Urothelium cell line (cell line): ENCODE results near the gene RASSF8.
A peak's percentile ranks its signal among the peaks of the same experiment; 100 is the strongest.

Experiments
- DNase-seq: peaks from one replicate; pipeline ENCODE4 v3.0.0; 2011; ENCODE audit warnings: low spot score, mixed read lengths
- FAIRE-seq: peaks from 2 replicates; lab custom pipeline; 2011; peaks lifted over from hg19 to GRCh38; lab: Jason Lieb, UNC

Gene RASSF8

DNA sequence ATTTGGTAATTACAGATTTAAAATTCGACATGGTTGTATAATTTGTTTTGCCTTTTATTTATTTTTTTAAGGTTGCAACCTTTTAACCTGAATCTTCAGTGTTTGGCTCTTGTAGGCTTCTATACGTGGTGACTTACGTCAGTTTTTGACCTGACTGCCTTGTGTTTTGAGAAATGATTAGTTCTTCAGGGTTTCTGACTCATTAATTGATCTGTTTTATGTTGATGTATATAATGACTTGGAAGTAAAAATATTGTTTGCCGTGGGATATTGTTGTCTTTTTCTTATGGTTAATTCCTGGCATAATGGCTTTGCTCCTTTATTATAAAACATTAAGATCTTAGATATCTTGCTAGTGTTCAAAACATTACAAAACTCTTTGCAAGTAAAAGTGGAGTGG lies 2.5 kb downstream of the RASSF8 start:
- FAIRE-seq (no peak), DNase-seq (no peak)

DNA sequence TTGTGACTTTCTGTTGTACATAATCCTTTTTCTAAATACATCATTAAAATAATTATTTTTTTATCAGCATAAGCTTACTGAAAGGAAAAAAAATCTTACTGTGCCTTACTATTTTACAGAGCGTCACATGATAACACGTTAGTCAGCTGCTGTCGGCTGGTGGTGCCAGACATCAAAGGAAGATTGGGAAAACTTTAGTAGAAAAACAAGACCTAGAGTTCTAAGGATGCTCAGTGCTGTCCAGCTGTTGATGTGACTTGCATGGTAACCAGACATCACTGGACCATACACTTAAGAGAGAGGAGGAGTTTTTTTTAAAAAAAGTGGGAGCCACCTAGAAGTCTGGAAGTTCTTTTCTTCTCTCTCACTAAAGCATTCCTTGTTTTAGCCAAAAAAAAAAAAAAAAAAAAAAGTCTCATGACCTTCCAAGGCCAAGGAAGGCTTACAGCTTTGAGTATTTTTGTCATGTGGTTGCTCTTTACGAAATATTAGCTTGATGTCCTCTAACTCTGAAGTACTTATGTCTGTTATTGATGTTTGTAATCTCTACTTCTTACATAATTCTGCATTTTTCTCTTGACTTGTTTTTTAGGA lies 4.5 kb downstream of the RASSF8 start:
- DNase-seq, result no peak
- FAIRE-seq, result no peak

DNA sequence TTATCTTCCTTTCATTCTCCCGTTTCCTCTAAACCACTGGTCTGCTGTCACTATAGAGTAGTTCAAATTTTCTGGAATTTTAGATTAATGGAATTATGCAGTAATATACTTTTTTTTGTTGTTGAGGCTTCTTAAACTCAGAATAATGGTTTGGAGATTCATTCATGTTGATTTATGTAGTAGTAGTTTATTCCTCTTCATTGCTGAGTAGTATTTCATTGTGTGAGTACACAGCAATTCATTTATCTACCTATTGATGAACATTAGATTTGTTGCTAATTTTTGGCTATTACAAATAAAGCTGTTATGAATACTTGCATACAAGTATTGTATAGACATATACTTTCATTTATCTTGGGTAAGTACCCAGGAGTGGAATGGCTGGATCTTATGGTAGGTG lies 7.2 kb downstream of the RASSF8 start:
- no peak for FAIRE-seq
- no peak for DNase-seq

DNA sequence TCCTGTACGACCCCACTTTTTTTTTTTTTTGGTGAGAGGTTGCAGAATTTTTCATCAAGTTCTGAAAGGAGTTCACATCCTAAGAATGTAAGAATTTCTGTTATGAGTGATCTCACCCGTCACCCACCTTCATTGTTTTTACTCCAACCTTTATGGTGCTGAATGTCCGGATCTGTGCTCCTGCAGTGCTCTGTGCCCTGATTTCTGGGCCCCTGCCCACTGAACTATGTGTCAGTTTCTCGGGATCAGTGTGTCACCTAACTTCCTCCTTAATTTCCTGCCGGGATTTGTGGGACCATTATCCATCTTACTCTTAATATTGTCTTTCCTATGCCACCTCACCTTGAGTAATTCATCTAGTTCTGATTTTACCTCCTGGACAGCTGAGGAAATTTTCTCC lies 11.6 kb downstream of the RASSF8 start:
- FAIRE-seq, result no peak
- no peak for DNase-seq

DNA sequence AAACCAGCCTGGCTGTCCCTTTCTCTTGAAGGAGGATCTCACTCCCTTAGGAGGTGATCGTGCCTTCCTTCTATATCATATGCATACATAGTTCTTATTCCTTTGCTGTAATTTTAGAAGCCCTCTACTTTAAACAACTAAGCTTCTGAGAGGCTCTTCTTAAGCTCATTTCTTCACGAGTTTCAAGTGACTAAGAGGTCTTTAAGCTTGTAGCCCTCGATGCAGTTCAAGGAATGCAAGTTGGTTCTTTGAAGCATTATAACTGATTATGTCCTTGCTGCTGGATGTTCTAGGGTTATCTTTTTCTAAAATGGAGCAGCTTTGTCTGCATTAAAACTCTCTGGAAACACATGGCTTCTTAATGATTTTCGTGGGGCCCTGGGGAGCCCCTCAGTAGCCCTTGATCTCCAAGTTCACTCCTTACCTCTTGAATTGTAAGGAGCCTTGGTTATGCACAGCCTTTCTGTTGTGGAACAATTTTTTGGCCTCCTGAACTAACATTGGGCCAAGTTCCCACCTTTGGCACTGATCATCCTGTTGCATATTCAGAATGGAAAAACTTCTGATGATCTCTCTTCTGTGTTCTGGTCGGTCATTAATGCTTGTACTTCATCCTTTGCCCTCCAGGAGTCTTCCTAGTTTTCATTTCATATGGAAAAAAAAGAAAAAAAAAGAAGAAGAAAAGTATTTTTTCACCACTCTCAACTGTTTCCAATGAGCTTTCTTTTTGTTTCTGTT lies 12.6 kb downstream of the RASSF8 start:
- DNase-seq (no peak), FAIRE-seq (no peak)

GRCh38 chr12:25971654-25972041 lies 13.2 kb downstream of the RASSF8 start:
- no peak for DNase-seq
- FAIRE-seq, result no peak

DNA sequence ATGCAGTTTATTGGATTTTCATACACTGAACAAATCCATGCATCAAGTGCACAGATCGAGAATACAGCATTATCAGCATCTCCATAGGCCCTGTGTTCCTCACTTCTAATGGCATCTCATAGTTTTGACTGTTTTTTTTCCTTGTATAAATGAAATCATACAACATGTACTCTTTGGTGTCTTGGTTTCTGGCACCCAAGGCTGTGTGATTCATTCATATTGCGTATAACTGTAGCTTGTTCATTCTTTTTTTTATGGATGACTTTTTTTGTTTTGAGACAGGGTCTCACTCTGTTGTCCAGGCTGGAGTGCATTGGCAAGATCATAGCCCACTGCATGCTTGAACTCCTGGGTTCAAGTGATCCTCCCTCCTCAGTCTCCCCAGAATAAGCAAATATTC lies 14.3 kb downstream of the RASSF8 start:
- FAIRE-seq (no peak), DNase-seq (no peak)

DNA sequence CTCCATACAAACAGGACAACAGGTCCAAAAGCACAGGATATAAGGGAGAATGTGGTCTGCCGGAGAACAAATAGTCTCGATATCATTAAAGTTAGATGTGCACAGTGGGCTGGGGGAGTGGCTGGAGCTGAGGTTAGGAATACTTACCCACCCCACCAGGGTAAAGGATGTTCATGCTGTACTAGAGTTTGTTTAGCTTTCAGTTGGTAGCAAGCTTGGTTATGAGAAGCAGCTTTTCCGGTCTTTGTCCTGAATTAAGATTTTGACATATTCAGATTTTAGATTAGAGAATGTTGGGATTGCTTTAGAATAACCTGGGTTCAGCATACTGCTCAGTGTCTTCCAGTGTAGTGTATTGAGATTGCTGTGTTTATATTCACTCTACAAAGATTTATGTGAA lies 16.7 kb downstream of the RASSF8 start:
- no peak for DNase-seq
- FAIRE-seq, result no peak

DNA sequence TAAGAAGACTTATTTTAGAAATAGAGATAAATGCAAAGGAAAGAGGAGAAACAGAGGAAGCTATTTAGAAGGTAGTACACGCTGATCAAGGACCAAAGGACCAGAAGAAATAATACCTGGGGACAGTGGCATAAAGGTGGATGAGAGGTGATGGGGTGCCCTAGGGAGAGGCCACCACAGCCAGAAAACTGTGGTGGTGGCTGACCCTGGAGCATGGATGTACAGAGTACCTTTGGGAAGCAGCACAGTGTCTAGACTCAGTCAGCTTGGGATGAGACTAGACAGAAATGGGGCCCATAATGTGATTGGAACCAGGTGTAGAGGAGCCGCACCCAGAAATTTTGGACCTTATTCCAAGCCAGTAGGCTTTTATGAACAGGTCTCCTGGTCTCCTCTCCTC lies 17.2 kb downstream of the RASSF8 start:
- DNase-seq (no peak), FAIRE-seq (no peak)

- DNase-seq, result no peak
These were observed 17.8 kb downstream of the RASSF8 start for GRCh38 chr12:25976289-25976688.

GRCh38 chr12:25977047-25977446 lies 18.6 kb downstream of the RASSF8 start:
- DNase-seq (no peak), FAIRE-seq (no peak)

More at GRCh38 chr12:25976289-25976688, 17.8 kb downstream of the RASSF8 start:
- FAIRE-seq, result no peak

- FAIRE-seq, result no peak
These were observed 20.6 kb downstream of the RASSF8 start for GRCh38 chr12:25979059-25979458.

GRCh38 chr12:25979563-25979962 lies 21.1 kb downstream of the RASSF8 start:
- FAIRE-seq, result no peak
- DNase-seq, result no peak

More at GRCh38 chr12:25979059-25979458, 20.6 kb downstream of the RASSF8 start:
- no peak for DNase-seq

GRCh38 chr12:25980035-25980434 lies 21.6 kb downstream of the RASSF8 start:
- DNase-seq (no peak), FAIRE-seq (no peak)

DNA sequence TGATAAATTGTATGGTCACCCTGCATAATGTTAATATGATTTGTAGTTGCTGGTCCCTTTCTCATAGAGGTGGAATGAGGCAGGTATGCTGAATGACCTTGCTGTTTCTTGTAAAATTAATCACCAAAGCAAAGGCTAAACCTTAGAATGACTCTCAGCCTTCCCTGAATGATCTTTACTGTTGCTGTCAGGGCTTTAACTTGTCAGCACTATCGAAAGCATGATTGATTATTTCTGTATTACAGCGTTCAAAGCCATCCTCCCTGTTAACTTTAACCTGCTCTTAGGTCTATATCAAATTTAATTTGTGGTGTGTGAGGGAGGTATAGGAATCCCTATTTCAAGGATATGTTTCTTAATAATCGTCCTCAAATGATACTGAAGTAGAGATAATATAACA lies 23.1 kb downstream of the RASSF8 start:
- no peak for FAIRE-seq
- DNase-seq, result no peak

DNA sequence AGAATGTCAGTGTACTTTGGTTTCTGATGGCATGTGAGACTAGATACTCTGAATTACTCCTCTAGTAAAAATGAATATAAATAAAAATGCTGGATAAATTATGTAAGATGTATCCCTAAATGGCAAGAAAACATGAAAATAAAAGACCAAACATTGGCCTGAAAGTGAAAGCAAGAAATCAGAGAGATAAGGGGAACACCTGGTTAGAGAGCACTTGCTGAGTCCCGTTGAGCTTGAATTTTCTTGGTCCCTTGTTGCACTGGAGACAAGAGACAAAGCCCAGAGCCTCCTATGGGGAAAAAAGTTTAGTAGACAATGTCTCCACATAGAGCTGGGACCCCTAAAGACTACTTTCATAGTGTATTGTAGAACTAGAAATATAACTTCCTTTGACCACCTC lies 23.9 kb downstream of the RASSF8 start:
- DNase-seq, result no peak
- FAIRE-seq, result no peak

DNA sequence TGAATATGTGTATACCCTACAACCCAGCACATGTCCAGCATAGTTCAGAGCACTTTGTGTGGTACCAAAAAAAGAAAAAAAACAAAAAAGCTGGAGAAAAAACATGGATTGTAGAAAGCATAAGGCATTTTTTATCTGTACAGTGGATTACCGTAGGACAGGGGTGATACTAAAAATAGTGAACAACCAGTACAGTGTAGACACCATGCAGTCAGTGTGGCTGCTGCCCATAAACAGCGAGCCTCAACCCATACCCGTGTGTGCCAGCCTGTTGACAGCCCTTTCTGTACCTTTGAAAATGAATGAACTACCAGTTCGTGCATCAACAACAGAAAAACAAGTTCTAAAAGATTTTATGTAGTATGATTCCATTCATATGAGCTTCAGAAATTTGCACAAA lies 25.1 kb downstream of the RASSF8 start:
- FAIRE-seq (no peak), DNase-seq (no peak)

GRCh38 chr12:25984759-25985158 lies 26.3 kb downstream of the RASSF8 start:
- DNase-seq, result no peak

GRCh38 chr12:25985316-25986175 lies 27.1 kb downstream of the RASSF8 start:
- FAIRE-seq, result peak; percentile 37
- no peak for DNase-seq

More at GRCh38 chr12:25984759-25985158, 26.3 kb downstream of the RASSF8 start:
- no peak for FAIRE-seq

GRCh38 chr12:25986180-25986579 lies 27.7 kb downstream of the RASSF8 start:
- FAIRE-seq (no peak), DNase-seq (no peak)

DNA sequence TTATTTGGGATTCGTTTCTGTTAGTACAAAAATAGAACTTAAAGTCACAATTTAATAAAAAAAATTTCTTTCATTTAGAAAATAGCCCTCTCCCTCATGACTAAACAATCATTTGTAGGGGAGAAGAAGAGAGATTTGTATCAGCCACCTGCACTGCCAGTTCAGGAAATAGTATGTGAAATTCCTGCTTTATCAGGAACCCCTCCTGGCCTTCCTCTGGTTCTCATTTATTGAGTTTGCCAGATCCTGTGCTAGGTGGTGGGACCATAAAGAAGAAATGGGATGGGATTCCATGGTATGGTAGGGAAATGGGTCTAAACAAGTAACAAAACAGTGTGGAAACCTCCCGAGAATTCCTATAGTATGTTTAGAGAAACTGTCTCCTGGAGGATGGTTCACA lies 30.0 kb downstream of the RASSF8 start:
- no peak for FAIRE-seq
- DNase-seq, result no peak

DNA sequence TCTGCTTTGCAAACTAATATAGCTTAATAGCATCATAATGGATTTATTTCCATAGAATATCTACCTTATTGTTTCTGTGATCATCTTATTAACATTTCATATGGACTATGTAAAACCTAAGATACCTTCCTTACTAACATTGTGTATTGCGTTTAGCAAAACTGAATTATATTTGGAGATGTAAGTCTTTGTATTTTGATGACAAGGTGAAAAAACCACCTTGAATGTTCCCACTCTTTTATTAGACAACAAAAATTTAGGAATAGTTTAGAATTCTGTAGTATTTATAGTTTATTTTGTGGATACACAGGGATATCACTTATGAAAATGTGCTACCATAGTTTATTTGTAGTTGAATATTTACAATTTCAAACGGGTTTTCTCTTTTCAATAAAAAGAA lies 32.0 kb downstream of the RASSF8 start:
- FAIRE-seq, result no peak
- DNase-seq, result no peak
